Activated CD8-positive, alpha-beta T cell treated with anti-CD3 and anti-CD28 coated beads for 36 hours (primary cell): ENCODE measurements around the gene MOB3A. TPM values are rescaled to one million over a fixed set of nuclear protein-coding genes. Genes with fewer than 3 reads are reported as not detected.

Experiments
- ATAC-seq: fragments of 200-7000 bp; cut with Tn5 transposase; one replicate; pipeline ENCODE4 v1.10.0; 2021; ENCODE audit warnings: mild to moderate bottlenecking, moderate library complexity
- CTCF ChIA-PET: fragments of 350-600 bp; sonication (Branson Sonifier 250); formaldehyde crosslinking; loops from one replicate; lab custom pipeline; 2021; ENCODE audit warnings: antibody characterized with exemption; lab: Charles Lee
- POLR2A ChIA-PET: fragments of 350-600 bp; sonication (Branson Sonifier 250); formaldehyde crosslinking; loops from one replicate; lab custom pipeline; 2021; ENCODE audit warnings: antibody characterized with exemption; lab: Charles Lee
- DNase-seq: peaks from one replicate; pipeline ENCODE4 v3.0.0-alpha.2; 2020
- H3K27ac Mint-ChIP-seq: one replicate; pipeline ENCODE4 v1.8.0; 2021; ENCODE audit warnings: mild to moderate bottlenecking, mixed read lengths
- H3K27me3 Mint-ChIP-seq: one replicate; pipeline ENCODE4 v1.8.0; 2021; ENCODE audit warnings: mixed read lengths
- H3K36me3 Mint-ChIP-seq: one replicate; pipeline ENCODE4 v1.8.0; 2021; ENCODE audit warnings: low read depth, mixed read lengths
- H3K4me1 Mint-ChIP-seq: one replicate; pipeline ENCODE4 v1.8.0; 2021; ENCODE audit warnings: low read depth, mixed read lengths
- H3K4me3 Mint-ChIP-seq: one replicate; pipeline ENCODE4 v1.8.0; 2021; ENCODE audit warnings: mild to moderate bottlenecking, moderate library complexity, mixed read lengths
- H3K9me3 Mint-ChIP-seq: one replicate; pipeline ENCODE4 v1.8.0; 2021; ENCODE audit warnings: mixed read lengths
- CTCF ChIP-seq: fragments of 200-600 bp; IDR thresholded peaks from one replicate; pipeline ENCODE4 v1.8.0; 2022; ENCODE audit warnings: antibody characterized with exemption, mild to moderate bottlenecking
- intact Hi-C: fragments of 100-400 bp; cut with micrococcal nuclease; formaldehyde crosslinking; loops from one replicate; pipeline ENCODE4 v1.10.0; 2022
- total RNA-seq, 2 experiments: library from RNA; stranded (reverse); gene quantifications; one replicate each; pipeline ENCODE4 v1.2.3, GENCODE V29; 2021

MOB3A gene
- total RNA-seq, 2 experiments from 2014 or later = 175 to 185 TPM

DNA sequence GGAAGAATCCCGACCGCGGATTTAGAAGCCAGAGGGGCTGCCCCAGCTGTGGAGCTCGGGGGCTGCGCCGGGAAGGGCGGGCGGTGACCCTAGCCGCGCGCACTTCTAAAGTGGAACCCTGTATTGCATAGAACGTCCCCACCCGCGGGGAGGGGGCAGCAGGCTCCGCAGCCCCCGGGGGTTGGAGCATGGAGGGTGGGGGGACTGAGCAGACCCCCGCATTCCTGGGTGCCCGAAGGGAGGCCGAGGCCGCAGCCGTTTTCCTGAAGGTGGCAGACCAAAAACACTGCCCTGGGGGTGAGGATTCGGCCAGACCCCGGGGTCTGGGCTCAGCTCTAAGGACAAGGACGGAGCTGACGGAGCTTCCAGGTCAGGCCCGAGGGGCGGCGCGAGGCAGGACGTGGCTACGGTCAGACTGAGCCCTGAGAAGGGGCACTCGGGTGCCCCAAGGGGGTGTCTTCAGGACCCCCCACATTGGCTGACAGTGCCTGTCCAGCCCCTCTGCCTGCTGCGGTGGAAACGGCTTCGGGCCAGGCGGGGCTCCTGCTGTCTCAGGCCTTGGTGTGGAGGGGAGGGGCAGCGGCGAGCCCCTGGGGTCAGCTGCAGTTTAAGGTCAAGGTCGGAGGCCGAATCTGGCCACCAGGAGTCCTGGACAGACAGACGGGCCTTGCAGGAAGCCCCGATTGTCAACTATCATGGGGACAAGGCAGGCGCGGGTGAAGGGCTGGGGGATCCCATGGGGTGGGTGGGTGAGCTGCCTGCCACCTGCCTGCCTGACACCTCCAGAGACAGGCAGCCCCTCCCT is 57.6 kb downstream of the MOB3A start:
- intact Hi-C loops = no loop called here
- no peak overlapping the region for H3K4me3 Mint-ChIP-seq
- H3K4me1 Mint-ChIP-seq = peaks cover 21% of the 10 kb centered on the region
- ATAC-seq = no peak
- peaks cover 5% of the 10 kb centered on the region for H3K9me3 Mint-ChIP-seq
- TF ChIP-seq CTCF = no peak
- H3K27ac Mint-ChIP-seq = no peak overlapping the region
- ChIA-PET CTCF (no interaction called here), POLR2A (interaction anchor here (0.5 to 6.3 kb wide), 5 partner anchors 10 to 54 kb away, joined by 3 to 58 read pairs (median 6); partner anchors contain the start of gene MKNK2)
- H3K27me3 Mint-ChIP-seq = no peaks in the 10 kb centered on the region
- peaks cover 26% of the 10 kb centered on the region for H3K36me3 Mint-ChIP-seq
- no peak for DNase-seq

- ChIA-PET CTCF (no interaction called here), POLR2A (interaction anchor here (0.6 to 4.5 kb wide), 4 partner anchors 8 to 60 kb away, joined by 3 to 27 read pairs (median 6); partner anchors contain the start of gene MKNK2)
- Mint-ChIP-seq H3K36me3 (peaks cover 20% of the 10 kb centered on the region), H3K27ac (no peak overlapping the region), H3K9me3 (peaks cover 5% of the 10 kb centered on the region), H3K4me1 (peaks cover 19% of the 10 kb centered on the region), H3K4me3 (no peak overlapping the region), H3K27me3 (no peaks in the 10 kb centered on the region)
- no peak for TF ChIP-seq CTCF
- no peak for ATAC-seq
- no peak for DNase-seq
- intact Hi-C loops = no loop called here
Measured at GRCh38 chr19:2037651-2038255, 58.4 kb downstream of the MOB3A start.

DNA sequence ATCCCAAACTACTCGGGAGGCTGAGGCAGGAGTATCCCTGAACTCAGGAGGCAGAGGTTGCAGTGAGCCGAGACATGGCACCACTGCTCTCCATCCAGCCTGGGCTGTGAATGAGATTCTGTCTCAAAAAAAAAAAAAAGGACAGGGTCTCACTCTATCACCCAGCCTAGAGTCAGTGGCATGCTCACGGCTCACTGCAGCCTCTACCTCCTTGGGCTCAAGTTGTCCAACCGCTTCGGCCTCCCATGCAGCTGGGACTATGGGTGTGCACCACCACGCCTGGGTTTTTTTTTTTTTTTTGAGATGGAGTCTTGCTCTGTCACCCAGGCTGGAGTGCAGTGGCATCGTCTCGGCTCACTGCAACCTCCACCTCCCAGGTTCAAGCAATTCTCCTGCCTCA is 59.7 kb downstream of the MOB3A start:
- no peak for TF ChIP-seq CTCF
- intact Hi-C loops = no loop called here
- Mint-ChIP-seq H3K27me3 (no peaks in the 10 kb centered on the region), H3K27ac (no peak overlapping the region), H3K9me3 (peaks cover 5% of the 10 kb centered on the region), H3K4me1 (peaks cover 26% of the 10 kb centered on the region), H3K36me3 (peaks cover 14% of the 10 kb centered on the region), H3K4me3 (no peak overlapping the region)
- no peak for ATAC-seq
- ChIA-PET CTCF (no interaction called here), POLR2A (interaction anchor here (0.6 to 2.1 kb wide), 4 partner anchors 10 to 441 kb away, joined by 3 to 7 read pairs (median 5); partner anchors contain the start of gene MKNK2)
- no peak for DNase-seq

- ATAC-seq = no peak
- peaks cover 5% of the 10 kb centered on the region for H3K9me3 Mint-ChIP-seq
- DNase-seq = no peak
Measured at GRCh38 chr19:2035590-2035991, 60.5 kb downstream of the MOB3A start.

More at GRCh38 chr19:2035590-2035991, 60.5 kb downstream of the MOB3A start:
- intact Hi-C loops = no loop called here
- ChIA-PET CTCF (interaction anchor here (1.1 kb wide), 1 partner anchor 13 kb away, joined by 3 read pairs; no protein-coding TSS in a partner anchor), POLR2A (interaction anchor here (0.6 to 1.4 kb wide), 3 partner anchors 16 to 1103 kb away, joined by 3 to 6 read pairs (median 3); partner anchors contain the start of gene MKNK2)
- peaks cover 23% of the 10 kb centered on the region for H3K4me1 Mint-ChIP-seq
- TF ChIP-seq CTCF = no peak
- no peak overlapping the region for H3K4me3 Mint-ChIP-seq
- H3K27me3 Mint-ChIP-seq = no peaks in the 10 kb centered on the region
- H3K27ac Mint-ChIP-seq = no peak overlapping the region
- H3K36me3 Mint-ChIP-seq = peaks cover 8% of the 10 kb centered on the region
